GM19468 (cell line): ENCODE data around the gene BAZ2B.
A peak's percentile ranks its signal among the peaks of the same experiment; 100 is the strongest.
"Not testable (repeated sequence)": the region's sequence is repeated elsewhere in the genome, so short reads cannot be mapped to it uniquely, and the experiment has no call there.

Experiments
- ATAC-seq: cut with Tn5 transposase; IDR thresholded peaks from one replicate; pipeline ENCODE4 v1.9.1; 2021; ENCODE audit warnings: mild to moderate bottlenecking, moderate library complexity, moderate number of reproducible peaks; ENCODE audit not compliant: unreplicated experiment; ENCODE audit errors: extremely low read depth

BAZ2B gene

DNA sequence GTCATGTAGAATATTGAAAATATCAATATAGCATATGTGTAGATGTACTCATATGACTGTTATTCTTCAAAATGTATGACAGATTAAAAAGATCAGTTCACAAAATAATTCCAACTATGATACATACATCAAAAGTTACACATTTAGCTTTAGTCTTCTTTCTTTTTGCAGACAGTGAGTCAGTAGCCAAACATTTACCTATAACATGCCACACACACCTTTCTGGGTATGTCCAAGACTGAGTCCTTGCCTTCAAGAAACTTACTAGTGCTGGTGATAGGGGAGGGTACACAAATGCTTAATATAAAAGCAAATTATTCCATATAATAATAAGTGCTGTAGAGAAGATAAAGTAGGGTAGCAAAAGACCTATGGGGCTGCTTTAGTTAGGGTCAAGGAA, 176.9 kb downstream of the BAZ2B start:
- no peak for ATAC-seq

GRCh38 chr2:159438720-159439353, 177.5 kb downstream of the BAZ2B start:
- no peak for ATAC-seq

DNA sequence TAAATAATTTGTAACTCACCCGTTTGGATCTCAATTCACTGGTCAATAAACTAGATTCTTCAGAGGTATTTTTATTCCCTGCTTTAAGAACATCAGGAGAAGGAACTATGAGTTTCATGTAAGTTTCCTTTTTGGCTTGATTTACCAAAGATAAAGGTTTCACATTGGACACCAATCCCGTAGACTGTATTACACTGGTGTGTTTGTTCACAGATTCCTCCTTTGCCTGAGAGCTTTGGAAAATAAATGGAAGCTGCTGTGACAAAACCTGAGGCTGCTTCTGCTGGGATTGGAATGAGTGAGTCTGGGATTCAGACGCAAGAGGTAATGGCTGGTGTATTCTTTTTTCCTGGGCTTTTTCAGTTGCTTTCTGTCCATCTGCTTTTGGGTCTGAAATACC, 178.1 kb downstream of the BAZ2B start:
- ATAC-seq, result no peak

GRCh38 chr2:159432610-159433009, 183.7 kb downstream of the BAZ2B start:
- no peak for ATAC-seq

- ATAC-seq, result no peak
Observed at GRCh38 chr2:159427048-159427447, 189.3 kb downstream of the BAZ2B start.

- no peak for ATAC-seq
Observed at GRCh38 chr2:159419403-159419802, 196.9 kb downstream of the BAZ2B start.

DNA sequence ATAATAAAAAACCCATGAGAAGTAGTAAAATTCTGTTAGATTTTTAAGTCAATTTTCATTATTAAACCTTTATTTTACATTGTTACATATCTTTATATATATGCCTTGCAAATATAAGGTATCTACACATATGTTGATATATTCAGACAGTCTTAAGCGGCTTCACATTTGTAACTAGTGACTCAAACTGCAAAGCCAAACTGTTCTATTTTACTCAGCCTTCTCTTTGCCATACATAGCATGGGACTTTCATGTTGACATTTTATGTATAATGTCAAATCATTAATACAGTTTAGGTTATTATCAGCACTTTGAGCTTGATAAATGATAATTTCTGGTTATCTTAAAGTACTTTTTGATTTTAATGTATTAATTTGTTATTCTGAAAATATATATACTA, 204.9 kb downstream of the BAZ2B start:
- ATAC-seq, result no peak

DNA sequence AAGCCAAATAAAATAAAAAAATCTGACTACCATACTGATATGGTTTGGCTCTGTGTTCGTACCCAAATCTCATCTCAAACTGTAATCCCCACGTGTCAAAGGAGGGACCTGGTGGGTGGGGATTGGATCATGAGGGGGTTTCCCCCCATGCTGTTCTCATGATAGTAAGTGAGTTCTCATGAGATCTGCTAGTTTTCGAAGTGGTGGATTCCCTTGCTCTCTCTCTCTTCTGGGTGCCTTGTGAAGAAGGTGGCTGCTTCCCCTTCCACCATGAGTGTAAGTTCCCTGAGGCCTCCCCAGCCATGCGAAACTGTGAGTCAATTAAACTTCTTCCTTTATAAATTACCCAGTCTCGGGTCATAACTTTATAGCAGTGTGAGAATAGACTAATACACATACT, 206.1 kb downstream of the BAZ2B start:
- no peak for ATAC-seq

DNA sequence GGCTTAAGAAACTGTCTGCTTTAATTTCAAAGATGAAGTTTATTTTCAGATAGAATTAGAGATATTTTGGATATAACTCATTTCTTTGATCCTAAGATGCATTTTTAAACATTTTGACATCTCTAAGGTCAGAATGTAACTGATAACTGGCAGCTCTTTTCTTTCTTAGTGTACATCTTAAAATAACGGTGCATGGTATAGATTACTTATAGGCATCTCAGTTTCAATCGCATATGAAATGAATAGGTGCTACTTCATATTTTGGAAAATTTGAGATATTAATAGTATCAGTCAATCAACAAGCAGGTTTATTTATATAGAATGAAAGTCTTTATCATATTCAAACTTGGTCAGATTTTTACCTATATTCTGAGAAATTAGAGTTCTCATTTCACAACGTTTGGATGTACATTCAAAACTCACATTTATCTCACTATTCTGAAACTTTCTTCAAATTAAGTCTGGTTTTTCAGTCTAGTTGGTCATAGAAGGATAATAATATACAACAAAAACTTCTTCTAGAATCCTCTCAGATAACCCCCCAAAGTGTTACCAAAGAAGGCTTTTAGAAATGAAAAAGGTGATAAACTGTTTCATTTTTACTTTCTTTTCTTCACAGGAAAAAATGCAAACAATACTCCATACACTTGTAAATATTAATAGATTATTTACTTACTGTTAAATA, 207.1 kb downstream of the BAZ2B start:
- ATAC-seq, result no peak

GRCh38 chr2:159402790-159403189, 213.6 kb downstream of the BAZ2B start:
- no peak for ATAC-seq

- not testable (repeated sequence) for ATAC-seq
Observed at GRCh38 chr2:159402160-159402559, 214.2 kb downstream of the BAZ2B start.

DNA sequence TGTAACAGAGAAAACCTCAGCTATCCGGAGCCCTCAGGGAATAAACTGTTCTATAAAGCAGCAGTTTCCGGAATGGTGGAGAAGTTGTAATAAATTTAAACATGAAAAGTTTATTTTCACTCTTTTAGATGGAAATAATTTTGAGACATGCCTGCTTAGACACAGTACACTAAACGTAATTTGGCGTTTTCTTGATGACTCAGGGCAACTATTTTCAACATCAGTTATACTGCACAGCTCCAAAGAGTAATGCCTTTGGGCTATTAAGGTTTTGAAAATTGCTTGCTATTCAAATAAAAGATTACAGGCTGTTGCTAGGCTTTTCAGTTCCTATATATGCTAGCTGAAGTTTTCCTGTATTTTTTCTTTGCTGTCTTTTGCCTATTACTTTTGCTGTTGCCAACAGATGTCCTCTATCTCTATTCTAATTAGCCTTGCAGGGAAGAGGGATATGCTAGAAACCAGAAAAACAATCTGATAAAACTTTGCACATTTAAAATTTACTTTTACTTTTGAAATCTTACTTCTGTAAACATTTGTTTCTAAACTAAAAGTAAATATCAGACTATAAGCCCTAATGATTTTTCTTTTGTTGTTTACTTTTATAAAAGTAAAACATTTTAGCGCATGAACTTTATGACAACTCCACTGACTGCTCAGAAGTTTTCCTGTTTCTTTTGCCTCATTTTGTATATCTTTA, 216.5 kb downstream of the BAZ2B start:
- ATAC-seq, result no peak

DNA sequence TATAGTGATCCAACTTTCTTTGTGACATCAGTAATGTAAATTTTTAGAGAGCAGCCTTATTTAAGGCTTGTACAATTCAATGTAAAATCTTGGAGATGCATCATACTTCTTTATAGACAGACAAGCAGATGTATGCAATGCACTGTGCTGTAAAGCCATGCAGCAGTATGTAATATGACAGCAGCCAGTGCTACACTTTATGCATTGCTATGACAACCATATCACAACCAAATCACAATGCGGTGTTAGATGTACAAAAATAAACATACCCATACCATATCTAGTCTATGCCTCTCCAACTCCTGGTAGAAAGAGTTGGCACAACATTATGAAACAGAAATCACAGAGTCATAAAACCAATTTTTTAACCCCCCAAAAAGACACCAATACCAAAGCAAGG, 219.5 kb downstream of the BAZ2B start:
- ATAC-seq, result no peak

GRCh38 chr2:159382447-159383028, 233.8 kb downstream of the BAZ2B start:
- no peak for ATAC-seq

- peak; percentile 32 for ATAC-seq
Observed at GRCh38 chr2:159381574-159381973, 234.8 kb downstream of the BAZ2B start.

GRCh38 chr2:159380685-159381239, 235.6 kb downstream of the BAZ2B start:
- ATAC-seq, result no peak

- ATAC-seq, result no peak
Observed at GRCh38 chr2:159379181-159379580, 237.2 kb downstream of the BAZ2B start.

- no peak for ATAC-seq
Observed at GRCh38 chr2:159375241-159375640, 241.1 kb downstream of the BAZ2B start.

GRCh38 chr2:159371506-159371905, 244.8 kb downstream of the BAZ2B start:
- no peak for ATAC-seq

DNA sequence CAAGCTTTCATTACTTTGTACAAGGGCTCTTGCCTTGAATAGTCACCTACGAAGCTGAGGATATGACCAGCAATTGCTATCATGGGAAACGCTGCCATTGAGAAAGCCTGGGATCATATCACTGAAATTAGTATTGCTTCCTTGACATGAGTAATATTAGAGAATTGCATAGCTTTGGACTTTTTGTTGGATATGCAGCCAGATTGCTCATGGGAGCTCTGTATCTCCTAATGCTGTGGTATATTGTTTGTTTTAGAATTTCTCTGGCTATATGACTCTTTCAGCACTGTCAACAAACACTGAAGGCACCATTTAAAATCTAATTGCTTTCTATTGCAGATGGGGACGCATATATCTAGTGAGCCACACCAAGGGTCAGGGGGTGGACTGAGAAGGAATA, 249.8 kb downstream of the BAZ2B start:
- ATAC-seq, result no peak

- no peak for ATAC-seq
Observed at GRCh38 chr2:159362816-159363251, 253.5 kb downstream of the BAZ2B start.
